Renal pelvis (tissue), 4 donors: Measurements from ENCODE around the gene VDAC1. TPM values are rescaled to one million over a fixed set of nuclear protein-coding genes. Genes with fewer than 3 reads are reported as not detected.

Source experiments
- DNase-seq: peaks from one replicate; pipeline ENCODE4 v3.0.0-alpha.2; 2013
- polyA plus RNA-seq, 3 donors: library from polyadenylated mRNA; unstranded; fragments of 120-200 nt; gene quantifications; one replicate each; pipeline ENCODE4 v1.2.1, GENCODE V29; 2013; ENCODE audit not compliant: insufficient read length in 3 of 3

Gene VDAC1
- polyA plus RNA-seq, 3 donors, result 169 to 196 (median 192) TPM

- DNase-seq, result no peak
Observed at GRCh38 chr5:133932441-133933168, 72.2 kb downstream of the VDAC1 start.

DNA sequence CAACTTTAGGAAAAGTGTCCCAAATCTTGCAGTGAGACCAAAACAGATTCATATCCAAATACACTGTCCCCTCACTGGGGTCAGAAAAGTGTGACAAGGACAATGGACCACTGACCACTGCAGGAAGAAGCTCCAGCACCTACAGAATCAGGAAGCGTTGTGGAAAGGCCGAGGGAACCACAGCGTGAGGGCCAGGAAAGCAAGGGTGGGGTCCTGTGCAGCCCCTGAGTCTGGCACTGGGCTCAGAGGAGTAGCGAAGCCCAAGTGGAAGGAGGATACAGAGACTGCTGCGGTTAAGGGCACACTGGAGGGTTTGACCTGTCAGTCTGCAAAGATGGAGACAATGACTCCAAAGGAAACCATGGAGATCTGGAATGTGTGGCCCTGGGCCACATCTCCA is 73.2 kb downstream of the VDAC1 start:
- DNase-seq, result no peak

GRCh38 chr5:133930813-133931090 is 74.0 kb downstream of the VDAC1 start:
- no peak for DNase-seq

DNA sequence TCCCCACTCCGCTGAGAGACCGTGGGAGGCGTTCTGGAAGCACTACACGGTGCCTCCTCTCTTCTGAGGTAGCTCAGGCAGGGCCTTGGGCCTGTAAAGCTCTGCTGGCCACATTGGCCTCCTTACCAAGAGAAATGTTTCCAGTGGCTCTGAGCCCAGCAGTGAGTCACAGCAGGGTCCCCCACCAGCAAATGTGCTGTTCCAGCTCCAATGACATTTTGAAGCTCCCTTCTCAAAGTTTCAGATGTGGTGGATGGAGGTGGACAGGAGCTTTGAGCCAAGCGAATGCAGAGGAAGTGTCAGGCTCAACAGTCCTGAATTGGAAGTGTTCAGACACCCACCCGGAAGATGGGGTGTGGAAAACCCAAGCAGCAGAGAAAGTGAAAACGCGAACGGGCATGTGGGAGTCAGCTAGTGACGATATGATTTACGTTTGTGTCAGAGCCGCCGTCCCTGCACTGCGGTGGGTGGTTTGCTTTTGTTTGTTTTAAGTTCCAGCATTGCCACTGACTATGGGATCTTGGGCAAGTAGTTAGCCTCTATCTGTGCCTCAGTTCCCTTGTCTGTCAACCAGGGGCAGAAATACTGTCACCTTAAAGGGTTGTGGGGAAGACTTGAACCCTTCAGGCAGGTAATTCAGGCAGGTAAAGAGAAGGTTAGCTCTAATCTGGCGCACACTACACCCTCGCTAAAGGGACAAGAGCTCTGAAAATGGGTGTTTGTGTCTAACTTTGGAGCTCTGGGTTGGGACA is 74.5 kb downstream of the VDAC1 start:
- DNase-seq, result no peak

GRCh38 chr5:133928587-133929393 is 76.0 kb downstream of the VDAC1 start:
- no peak for DNase-seq

DNA sequence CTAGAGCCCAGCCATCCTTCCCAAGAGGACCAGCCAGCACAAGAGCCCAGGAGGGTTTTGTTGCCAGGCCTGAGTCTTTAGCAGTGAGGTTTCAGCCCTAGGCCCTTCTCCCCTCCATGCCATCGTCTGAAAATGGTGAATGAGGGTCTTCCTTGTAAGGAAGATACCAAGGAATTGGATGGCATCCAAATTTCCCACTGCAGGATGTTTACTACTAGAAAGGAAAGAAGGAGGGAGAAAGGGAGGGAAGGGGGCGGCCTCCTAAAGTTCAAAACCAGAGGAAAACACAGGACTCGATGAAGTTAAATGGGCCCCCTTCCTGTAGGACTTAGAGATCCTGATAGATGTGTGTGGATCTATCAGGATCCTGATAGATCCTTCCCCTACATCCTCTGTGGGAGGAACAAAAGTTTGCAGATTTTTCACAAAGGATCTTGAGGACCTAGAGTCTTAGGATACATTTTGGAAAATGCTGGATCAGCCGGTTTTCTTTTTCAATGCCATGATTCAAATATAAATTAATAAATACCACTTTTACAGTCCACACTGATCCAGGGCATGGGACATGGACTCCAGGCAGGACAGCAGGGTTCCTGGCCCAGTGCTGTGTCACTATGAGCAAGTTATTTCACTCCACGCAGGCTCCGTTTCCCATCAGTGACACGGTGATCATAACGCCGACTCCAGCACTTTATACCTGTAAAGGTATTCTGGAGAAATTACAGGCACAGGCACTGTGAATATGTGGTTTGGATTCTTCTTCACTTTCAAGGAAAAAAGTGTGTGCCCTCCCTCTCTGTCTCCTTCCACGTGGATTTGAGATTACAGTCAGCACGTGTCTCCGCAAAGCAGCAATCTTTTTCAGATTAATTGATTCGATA is 77.2 kb downstream of the VDAC1 start:
- peak; percentile 17 for DNase-seq

DNA sequence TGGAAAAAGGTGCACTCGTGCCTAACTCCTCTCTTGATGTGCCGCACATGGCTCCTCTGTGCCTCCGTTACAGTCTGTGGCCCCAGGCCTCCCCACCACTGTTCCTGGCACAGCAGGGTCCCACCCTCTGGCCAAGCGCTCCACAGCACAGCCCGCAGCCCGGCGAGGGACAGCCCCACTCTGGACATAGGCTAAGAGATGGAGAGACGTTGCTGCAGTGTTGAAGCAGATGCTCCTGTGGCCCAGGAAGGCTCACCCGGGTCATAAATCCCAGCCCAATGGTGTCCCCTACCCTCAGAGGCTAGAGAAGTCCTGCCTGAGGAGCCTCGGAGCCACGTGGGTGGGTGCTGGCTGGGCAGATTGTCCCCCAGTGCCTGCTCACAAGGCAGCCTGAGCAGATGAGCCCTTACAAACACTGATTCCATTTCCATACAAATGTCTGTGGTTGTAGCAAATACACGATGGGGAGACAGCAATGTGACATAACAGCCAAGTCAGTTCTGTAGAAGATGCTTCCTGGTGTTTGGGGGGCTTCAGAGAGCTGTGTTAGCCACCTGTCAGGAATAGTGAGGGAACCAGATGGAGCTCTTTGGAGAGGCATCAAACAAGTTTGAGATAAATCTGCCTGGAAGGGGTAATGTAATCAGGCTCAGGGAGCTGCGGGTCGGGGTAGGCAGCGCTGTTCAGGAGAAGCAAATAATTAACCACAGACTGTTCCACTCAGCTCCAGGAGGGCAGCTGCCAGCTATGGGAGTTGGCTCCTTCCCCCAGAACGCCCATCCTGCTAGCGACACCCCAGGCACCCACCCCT is 78.1 kb downstream of the VDAC1 start:
- DNase-seq, result peak; percentile 38

GRCh38 chr5:133925866-133926488 is 78.8 kb downstream of the VDAC1 start:
- DNase-seq, result no peak

DNA sequence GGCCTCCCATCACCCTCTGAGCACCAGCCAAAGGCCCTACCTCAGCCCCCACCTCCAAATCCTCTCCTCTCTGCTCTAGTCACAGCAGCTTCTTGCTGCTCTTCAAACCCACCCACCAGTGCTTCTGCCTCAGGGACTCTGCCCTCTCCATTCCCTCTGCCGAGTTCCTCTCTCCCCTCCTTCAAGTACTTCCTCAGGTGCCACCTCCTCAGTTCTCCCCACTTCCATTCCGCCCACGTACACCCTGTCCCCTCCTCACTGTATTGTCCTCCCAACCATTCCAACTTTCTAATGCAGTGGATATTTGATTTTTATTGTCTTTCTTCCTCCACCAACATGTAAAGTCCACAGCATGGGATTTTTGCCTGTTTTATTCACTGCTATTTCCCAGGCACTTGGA is 79.5 kb downstream of the VDAC1 start:
- no peak for DNase-seq

GRCh38 chr5:133924221-133924920 is 80.4 kb downstream of the VDAC1 start:
- DNase-seq, result no peak

- DNase-seq, result no peak
Observed at GRCh38 chr5:133921979-133922378, 82.8 kb downstream of the VDAC1 start.

Other genes starting within 250 kb of the VDAC1 start
- gene C5orf15, start 36.4 kb downstream of the VDAC1 start, polyA plus RNA-seq, result 100 to 1,000 TPM; 131 to 142 (median 132) TPM
- gene TCF7, start 109.7 kb upstream of the VDAC1 start, polyA plus RNA-seq, result 10 to 100 TPM; 13.2 to 14.6 (median 13.3) TPM
- gene SKP1, start 172.0 kb upstream of the VDAC1 start, polyA plus RNA-seq, result 100 to 1,000 TPM; 643 to 801 (median 714) TPM
- gene PPP2CA, start 221.1 kb upstream of the VDAC1 start, polyA plus RNA-seq, result 100 to 1,000 TPM; 185 to 236 (median 190) TPM